DOHH2 (cell line): ENCODE measurements around the gene TIGAR.

Source experiments
- H3F3A ChIP-seq: fragments of 200-600 bp; sonication (generic), shearing (Covaris generic); 2 replicates; pipeline ENCODE4 v1.6.0; 2016; ENCODE audit warnings: antibody characterized with exemption, mild to moderate bottlenecking; ENCODE audit not compliant: control insufficient read depth, insufficient read depth
- H3K27ac ChIP-seq: fragments of 200-600 bp; sonication (generic); 2 replicates; pipeline ENCODE4 v1.5.1; 2014; ENCODE audit warnings: low read depth, mild to moderate bottlenecking, low read length, moderate library complexity
- H3K27me3 ChIP-seq: fragments of 200-600 bp; sonication (generic); 2 replicates; pipeline ENCODE4 v1.6.1; 2014; ENCODE audit warnings: mild to moderate bottlenecking, low read length, mixed read lengths; ENCODE audit not compliant: control insufficient read depth
- H3K36me3 ChIP-seq: fragments of 200-600 bp; sonication (generic); 2 replicates; pipeline ENCODE4 v1.6.1; 2014; ENCODE audit warnings: mild to moderate bottlenecking, low read length, moderate library complexity, mixed read lengths; ENCODE audit not compliant: control insufficient read depth
- H3K4me1 ChIP-seq: fragments of 200-600 bp; sonication (generic); 2 replicates; pipeline ENCODE4 v1.6.1; 2014; ENCODE audit warnings: mild to moderate bottlenecking, low read length, mixed read lengths; ENCODE audit not compliant: control insufficient read depth
- H3K4me2 ChIP-seq: fragments of 200-600 bp; sonication (generic); 2 replicates; pipeline ENCODE4 v1.6.0; 2014; ENCODE audit warnings: mild to moderate bottlenecking, low read length, moderate library complexity
- H3K4me3 ChIP-seq: fragments of 200-600 bp; sonication (generic); 2 replicates; pipeline ENCODE4 v1.5.1; 2014; ENCODE audit warnings: mild to moderate bottlenecking, low read length, mixed read lengths
- H3K79me2 ChIP-seq: fragments of 200-600 bp; sonication (generic); 2 replicates; pipeline ENCODE4 v1.6.1; 2014; ENCODE audit warnings: mild to moderate bottlenecking, low read length, mixed read lengths; ENCODE audit not compliant: control insufficient read depth
- H3K9me2 ChIP-seq: fragments of 200-600 bp; sonication (generic); replicated peaks from 2 replicates; pipeline ENCODE4 v1.6.1; 2014; ENCODE audit warnings: mild to moderate bottlenecking, low read length, mixed read lengths; ENCODE audit not compliant: control insufficient read depth
- H3K9me3 ChIP-seq: fragments of 200-600 bp; sonication (generic); 2 replicates; pipeline ENCODE4 v1.6.1; 2014; ENCODE audit warnings: antibody characterized with exemption, low read length, mixed read lengths; ENCODE audit not compliant: control insufficient read depth, insufficient read depth
- H4K20me1 ChIP-seq: fragments of 200-600 bp; sonication (generic); 2 replicates; pipeline ENCODE4 v1.6.0; 2014; ENCODE audit warnings: low read depth, mild to moderate bottlenecking, antibody characterized with exemption, low read length, moderate library complexity; ENCODE audit not compliant: control insufficient read depth, insufficient read depth
- CTCF ChIP-seq: fragments of 200-600 bp; sonication (generic); IDR thresholded peaks from one replicate; pipeline ENCODE4 v1.5.1; 2014; ENCODE audit warnings: antibody characterized with exemption, mild to moderate bottlenecking, low read depth, low read length; ENCODE audit not compliant: poor library complexity, severe bottlenecking
- EZH2phosphoT487 ChIP-seq: fragments of 200-600 bp; sonication (generic); IDR thresholded peaks from 2 replicates; pipeline ENCODE4 v1.6.1; 2017; ENCODE audit warnings: borderline replicate concordance, mild to moderate bottlenecking, antibody characterized with exemption, low read length, moderate library complexity, mixed read lengths

Gene TIGAR

GRCh38 chr12:4287325-4288211 lies 33.4 kb upstream of the TIGAR start:
- no peaks in the 10 kb centered on the region for H3K27me3 ChIP-seq
- no peak overlapping the region for H3K4me3 ChIP-seq
- no peak overlapping the region for H3K27ac ChIP-seq
- no peaks in the 10 kb centered on the region for H3K36me3 ChIP-seq
- H3F3A ChIP-seq, result no peaks in the 10 kb centered on the region
- no peaks in the 10 kb centered on the region for H3K9me2 ChIP-seq
- no peaks in the 10 kb centered on the region for H3K4me1 ChIP-seq
- no peaks in the 10 kb centered on the region for H3K79me2 ChIP-seq
- TF ChIP-seq CTCF (no peak), EZH2phosphoT487 (no peak)
- no peak overlapping the region for H3K4me2 ChIP-seq
- no peaks in the 10 kb centered on the region for H3K9me3 ChIP-seq
- no peaks in the 10 kb centered on the region for H4K20me1 ChIP-seq

GRCh38 chr12:4288296-4289131 lies 32.5 kb upstream of the TIGAR start:
- H3K79me2 ChIP-seq, result no peaks in the 10 kb centered on the region
- no peak overlapping the region for H3K4me2 ChIP-seq
- no peaks in the 10 kb centered on the region for H3K27me3 ChIP-seq
- H3K4me3 ChIP-seq, result no peak overlapping the region
- no peaks in the 10 kb centered on the region for H3K4me1 ChIP-seq
- H4K20me1 ChIP-seq, result no peaks in the 10 kb centered on the region
- no peak for TF ChIP-seq EZH2phosphoT487
- no peak for TF ChIP-seq CTCF
- H3K9me3 ChIP-seq, result no peaks in the 10 kb centered on the region
- no peak overlapping the region for H3K27ac ChIP-seq
- no peaks in the 10 kb centered on the region for H3K36me3 ChIP-seq
- no peaks in the 10 kb centered on the region for H3F3A ChIP-seq
- H3K9me2 ChIP-seq, result no peaks in the 10 kb centered on the region

- H3K79me2 ChIP-seq, result no peaks in the 10 kb centered on the region
These were observed 31.7 kb upstream of the TIGAR start for GRCh38 chr12:4289231-4289878.

More at GRCh38 chr12:4289231-4289878, 31.7 kb upstream of the TIGAR start:
- H4K20me1 ChIP-seq, result no peaks in the 10 kb centered on the region
- TF ChIP-seq EZH2phosphoT487, result no peak
- TF ChIP-seq CTCF, result no peak
- no peaks in the 10 kb centered on the region for H3K36me3 ChIP-seq
- no peaks in the 10 kb centered on the region for H3K9me2 ChIP-seq
- no peaks in the 10 kb centered on the region for H3K4me1 ChIP-seq
- no peak overlapping the region for H3K27ac ChIP-seq
- H3K4me3 ChIP-seq, result no peak overlapping the region
- no peaks in the 10 kb centered on the region for H3F3A ChIP-seq
- H3K9me3 ChIP-seq, result no peaks in the 10 kb centered on the region
- no peak overlapping the region for H3K4me2 ChIP-seq
- no peaks in the 10 kb centered on the region for H3K27me3 ChIP-seq
